C4-2B (cell line): ENCODE measurements around the gene LIN28A.

Experiments
- ZFX ChIP-seq: fragments of 450-650 bp; IDR thresholded peaks from 2 replicates; pipeline ENCODE4 v1.6.1; 2017
- TF ChIP-seq, protein P1 (sequence below): fragments of 450-650 bp; conservative IDR thresholded peaks from 2 replicates; pipeline ENCODE4 v1.5.1; 2017; ENCODE audit warnings: mild to moderate bottlenecking

DNA sequence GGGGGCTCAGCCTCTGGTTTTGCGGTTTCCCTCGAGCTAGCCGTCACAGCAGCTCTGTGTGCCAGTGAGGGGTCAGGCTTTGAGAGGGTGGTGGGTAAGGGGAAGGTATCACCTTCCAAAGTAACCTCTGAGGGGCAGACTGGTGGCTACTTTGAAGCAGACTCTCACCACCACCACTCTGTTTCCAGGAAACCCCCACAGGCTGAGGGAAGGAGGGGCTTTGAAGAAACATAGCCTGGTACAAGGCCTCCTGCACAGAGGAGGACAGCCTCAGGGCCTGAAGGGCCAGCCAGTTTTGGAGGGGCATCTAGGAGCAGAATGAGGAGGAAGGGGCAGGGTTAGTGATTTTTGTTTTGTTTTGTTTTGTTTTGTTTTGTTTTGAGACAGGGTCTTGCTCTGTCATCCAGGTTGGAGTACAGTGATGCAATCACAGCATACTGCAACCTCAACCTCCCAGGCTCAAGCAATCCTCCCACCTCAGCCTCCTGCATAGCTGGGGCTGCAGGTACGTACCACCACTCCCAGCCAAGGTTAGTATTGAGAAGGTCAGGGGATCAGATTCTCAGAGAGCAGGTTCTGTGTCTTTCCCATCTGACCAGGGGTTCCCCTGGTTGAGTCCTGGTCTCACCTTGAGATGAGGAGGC lies 20.9 kb upstream of the LIN28A start:
- TF ChIP-seq, protein P1, sequence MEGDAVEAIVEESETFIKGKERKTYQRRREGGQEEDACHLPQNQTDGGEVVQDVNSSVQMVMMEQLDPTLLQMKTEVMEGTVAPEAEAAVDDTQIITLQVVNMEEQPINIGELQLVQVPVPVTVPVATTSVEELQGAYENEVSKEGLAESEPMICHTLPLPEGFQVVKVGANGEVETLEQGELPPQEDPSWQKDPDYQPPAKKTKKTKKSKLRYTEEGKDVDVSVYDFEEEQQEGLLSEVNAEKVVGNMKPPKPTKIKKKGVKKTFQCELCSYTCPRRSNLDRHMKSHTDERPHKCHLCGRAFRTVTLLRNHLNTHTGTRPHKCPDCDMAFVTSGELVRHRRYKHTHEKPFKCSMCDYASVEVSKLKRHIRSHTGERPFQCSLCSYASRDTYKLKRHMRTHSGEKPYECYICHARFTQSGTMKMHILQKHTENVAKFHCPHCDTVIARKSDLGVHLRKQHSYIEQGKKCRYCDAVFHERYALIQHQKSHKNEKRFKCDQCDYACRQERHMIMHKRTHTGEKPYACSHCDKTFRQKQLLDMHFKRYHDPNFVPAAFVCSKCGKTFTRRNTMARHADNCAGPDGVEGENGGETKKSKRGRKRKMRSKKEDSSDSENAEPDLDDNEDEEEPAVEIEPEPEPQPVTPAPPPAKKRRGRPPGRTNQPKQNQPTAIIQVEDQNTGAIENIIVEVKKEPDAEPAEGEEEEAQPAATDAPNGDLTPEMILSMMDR = no peak
- no peak for TF ChIP-seq ZFX
